A549 (cell line): Measurements from ENCODE around the gene ANXA2. TPM values are rescaled to one million over a fixed set of nuclear protein-coding genes. Genes with fewer than 3 reads are reported as not detected.
A peak's percentile ranks its signal among the peaks of the same experiment; 100 is the strongest.
"Not testable (repeated sequence)": the region's sequence is repeated elsewhere in the genome, so short reads cannot be mapped to it uniquely, and the experiment has no call there.

ENCODE experiments used
- ATAC-seq, 2 experiments: fragments of 200-7000 bp in 1 of 2; fragments of >200 bp in 1 of 2; cut with Nextera tagmentation in 1 of 2; cut with Tn5 transposase in 1 of 2; 3 replicates each; pipeline versions ENCODE4 v1.8.0 to v1.9.1; 2018 to 2020; ENCODE audit warnings: mild to moderate bottlenecking in 1 of 2, moderate library complexity in 1 of 2
- CTCF ChIA-PET: fragments of 300-600 bp; sonication (Branson Sonifier 250); formaldehyde crosslinking; extraction: SDS; loops from one replicate; lab custom pipeline; 2021; ENCODE audit warnings: antibody characterized with exemption, inconsistent platforms; lab: Yijun Ruan, JAX
- POLR2A ChIA-PET: fragments of 350-600 bp; formaldehyde crosslinking; extraction: SDS; loops from one replicate; lab custom pipeline; 2021; ENCODE audit warnings: antibody characterized with exemption, inconsistent platforms; lab: Yijun Ruan, JAX
- DNase-seq, 2 experiments: peaks; one replicate each; pipeline versions ENCODE4 v3.0.0 to v3.0.0-alpha.2; 2011 to 2016; ENCODE audit warnings: low read depth in 1 of 2, low spot score in 1 of 2
- FAIRE-seq: peaks from 2 replicates; lab custom pipeline; 2011; peaks lifted over from hg19 to GRCh38; lab: Jason Lieb, UNC
- H3K27ac ChIP-seq, 2 experiments: fragments of >200 bp; sonication (Bioruptor Twin); formaldehyde crosslinking; 3 replicates each; pipeline ENCODE4 v1.5.1; 2016 to 2017
- H3K4me1 ChIP-seq: fragments of >200 bp; sonication (Bioruptor Twin); formaldehyde crosslinking; 3 replicates; pipeline ENCODE4 v1.6.1; 2016
- H3K4me2 ChIP-seq: fragments of >200 bp; sonication (Bioruptor Twin); formaldehyde crosslinking; 3 replicates; pipeline ENCODE4 v1.6.1; 2016
- H3K4me3 ChIP-seq: fragments of >200 bp; sonication (Bioruptor Twin); formaldehyde crosslinking; 3 replicates; pipeline ENCODE4 v1.5.1; 2016
- H3K9me3 ChIP-seq: fragments of >200 bp; sonication (Bioruptor Twin); formaldehyde crosslinking; 3 replicates; pipeline ENCODE4 v1.6.1; 2016
- CBX2 ChIP-seq: fragments of 200-600 bp; sonication (generic); IDR thresholded peaks from 2 replicates; pipeline ENCODE4 v1.6.1; 2016; ENCODE audit warnings: low read depth, mild to moderate bottlenecking, borderline replicate concordance
- EHF ChIP-seq: fragments of 250-450 bp; sonication (Bioruptor Pico); IDR thresholded peaks from 2 replicates; pipeline ENCODE4 v1.5.0; 2020; ENCODE audit warnings: mild to moderate bottlenecking
- ESRRA ChIP-seq: fragments of 150-350 bp; IDR thresholded peaks from 2 replicates; pipeline ENCODE4 v1.6.1; 2014; ENCODE audit warnings: mild to moderate bottlenecking, low read length, borderline replicate concordance
- FOSL2 ChIP-seq, 2 experiments: fragments of 450-650 bp in 1 of 2; fragments of >200 bp in 1 of 2; sonication (Bioruptor Twin) in 1 of 2; formaldehyde crosslinking; IDR thresholded peaks; 2 replicates each; pipeline versions ENCODE4 v1.5.0 to v1.6.1; 2016 to 2020; ENCODE audit warnings: mild to moderate bottlenecking in 1 of 2, moderate library complexity in 1 of 2
- HDAC2 ChIP-seq: fragments of 200-600 bp; sonication (generic); IDR thresholded peaks from 2 replicates; pipeline ENCODE4 v1.6.1; 2016
- JUN ChIP-seq, 2 experiments: fragments of >200 bp; sonication (Bioruptor Twin); formaldehyde crosslinking; IDR thresholded peaks; 2 replicates in 1 of 2; 3 replicates in 1 of 2; pipeline ENCODE4 v1.6.1; 2016 to 2017
- JUNB ChIP-seq: fragments of >200 bp; sonication (Bioruptor Twin); formaldehyde crosslinking; IDR thresholded peaks from 2 replicates; pipeline ENCODE4 v1.6.1; 2016
- KDM5A ChIP-seq: fragments of 200-600 bp; sonication (generic); IDR thresholded peaks from 2 replicates; pipeline ENCODE4 v1.6.1; 2016; ENCODE audit warnings: antibody characterized with exemption, mild to moderate bottlenecking
- MAFK ChIP-seq: fragments of 450-650 bp; IDR thresholded peaks from 2 replicates; pipeline ENCODE4 v1.6.1; 2014; ENCODE audit not compliant: partially characterized antibody
- MAZ ChIP-seq: fragments of 150-350 bp; IDR thresholded peaks from 2 replicates; pipeline ENCODE4 v1.6.1; 2014; ENCODE audit warnings: antibody characterized with exemption, low read depth, low read length, borderline replicate concordance
- NPAS2 ChIP-seq: fragments of 250-450 bp; sonication (Bioruptor Pico); IDR thresholded peaks from 2 replicates; pipeline ENCODE4 v1.8.0; 2022; ENCODE audit warnings: mild to moderate bottlenecking, moderate library complexity, borderline replicate concordance
- NR3C1 ChIP-seq: fragments of >200 bp; sonication (Bioruptor Twin); formaldehyde crosslinking; IDR thresholded peaks from 3 replicates; pipeline ENCODE4 v1.6.1; 2017
- PHF8 ChIP-seq: fragments of 200-600 bp; sonication (generic); IDR thresholded peaks from 2 replicates; pipeline ENCODE4 v1.6.1; 2016; ENCODE audit warnings: low read depth, mild to moderate bottlenecking, antibody characterized with exemption, moderate library complexity, borderline replicate concordance
- POLR2AphosphoS2 ChIP-seq: conservative IDR thresholded peaks from 2 replicates; pipeline ENCODE4 v1.6.1; 2012; ENCODE audit warnings: low read length, improper control_type of control experiment, inconsistent platforms
- RAD21 ChIP-seq, 2 experiments: fragments of >200 bp in 1 of 2; sonication (Bioruptor Twin) in 1 of 2; formaldehyde crosslinking in 1 of 2; IDR thresholded peaks in 1 of 2; conservative IDR thresholded peaks in 1 of 2; 2 replicates in 1 of 2; 3 replicates in 1 of 2; pipeline ENCODE4 v1.6.1; 2012 to 2018; ENCODE audit warnings: inconsistent platforms in 1 of 2
- RFX5 ChIP-seq: fragments of 450-650 bp; IDR thresholded peaks from 2 replicates; pipeline ENCODE4 v1.7.1; 2014; ENCODE audit warnings: antibody characterized with exemption, mild to moderate bottlenecking, moderate library complexity
- SMC3 ChIP-seq: fragments of >200 bp; sonication (Bioruptor Twin); formaldehyde crosslinking; IDR thresholded peaks from 3 replicates; pipeline ENCODE4 v1.6.1; 2018; ENCODE audit warnings: inconsistent platforms
- ZSCAN20 ChIP-seq: fragments of 250-450 bp; sonication (Bioruptor Pico); IDR thresholded peaks from 2 replicates; pipeline ENCODE4 v1.8.0; 2022; ENCODE audit warnings: mild to moderate bottlenecking, moderate library complexity
- WGBS: methylation state at CpG from one replicate; pipeline ENCODE4 v1.1.6; 2017; ENCODE audit errors: missing lambda C conversion rate; 5-methylcytosine and 5-hydroxymethylcytosine counted together
- polyA plus RNA-seq, 4 experiments: library from polyadenylated mRNA; depleted of rRNA in 3 of 4; stranded (reverse); fragments of >200 nt; fragmentation: RNase III in 1 of 4; extraction: RNeasy Plus Mini Kit Qiagen cat#74134 plus additional on column Dnase treatment in 1 of 4; gene quantifications; 2 replicates in 3 of 4; 3 replicates in 1 of 4; pipeline ENCODE4 v1.2.3, GENCODE V29; 2011 to 2017
- TF ChIP-seq, protein P1 (sequence below): fragments of 250-450 bp; sonication (Bioruptor Pico); IDR thresholded peaks from 2 replicates; pipeline ENCODE4 v1.5.0; 2021; ENCODE audit warnings: mild to moderate bottlenecking, moderate library complexity, borderline replicate concordance

Gene ANXA2
- polyA plus RNA-seq, 2 of the 4 experiments (the other 2 are of a cell fraction), result 4,707 to 5,746 TPM

DNA sequence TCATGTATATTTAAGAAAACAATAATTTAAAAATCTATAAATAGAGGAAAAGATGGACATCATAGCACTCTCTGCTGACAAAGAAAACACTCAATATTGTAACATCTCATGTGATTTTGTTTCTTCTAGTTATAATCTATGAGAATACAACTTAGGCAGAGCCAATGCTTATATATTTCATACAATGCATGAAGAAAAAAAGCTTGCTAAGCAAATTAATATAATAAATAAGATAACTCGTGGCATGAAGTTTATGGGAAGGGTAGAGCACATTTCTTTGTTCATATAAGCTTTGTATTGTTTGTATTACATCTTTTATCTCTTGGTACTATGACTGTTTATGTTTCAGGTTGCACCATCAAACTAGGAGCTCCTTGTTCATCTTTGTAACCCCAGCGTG lies 7.6 kb upstream of the ANXA2 start:
- WGBS, result 53% methylated on average over 2 of the region's 2 CpGs
- ChIA-PET POLR2A (interaction anchor here (4.7 kb wide), 1 partner anchor 10 kb away, joined by 152 read pairs; the partner anchor contains the start of gene ANXA2), CTCF (interaction anchor here (1.0 to 2.5 kb wide), 4 partner anchors 10 to 46 kb away, joined by 3 to 13 read pairs (median 6); no protein-coding TSS in a partner anchor)
- Histone ChIP-seq H3K27ac (peak overlapping the region; percentile 90; a peak in 4 of 6 replicates), H3K4me3 (no peak overlapping the region), H3K9me3 (no peaks in the 10 kb centered on the region), H3K4me2 (peak overlapping the region; percentile 81; the same call in 2 of the 3 replicates)
- DNase-seq, result no peak
- no peak for FAIRE-seq
- no peak for ATAC-seq
- peak; percentile 87 for TF ChIP-seq MAFK
- no peak for TF ChIP-seq ESRRA
- no peak for TF ChIP-seq CBX2
- no peak for TF ChIP-seq POLR2AphosphoS2
- TF ChIP-seq, all 56 proteins: peak for 1
- peaks cover 81% of the 10 kb centered on the region for H3K4me1 ChIP-seq

DNA sequence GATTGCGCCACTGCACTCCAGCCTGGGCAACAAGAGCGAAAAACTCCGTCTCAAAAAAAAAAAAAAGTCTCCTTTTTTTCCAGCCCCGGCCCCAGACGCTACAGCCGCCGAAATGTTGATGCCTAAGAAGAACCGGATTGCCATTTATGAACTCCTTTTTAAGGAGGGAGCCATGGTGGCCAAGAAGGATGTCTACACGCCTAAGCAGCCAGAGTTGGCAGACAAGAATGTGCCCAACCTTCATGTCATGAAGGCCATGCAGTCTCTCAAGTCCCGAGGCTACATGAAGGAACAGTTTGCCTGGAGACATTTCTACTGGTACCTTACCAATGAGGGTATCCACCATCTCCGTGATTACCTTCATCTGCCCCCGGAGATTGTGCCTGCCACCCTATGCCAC lies 6.6 kb upstream of the ANXA2 start:
- WGBS, result 95% methylated on average over 12 of the region's 12 CpGs
- peak overlapping the region in 1 of 2 experiments; percentile 63; a peak in 4 of 6 replicates for H3K27ac ChIP-seq

DNA sequence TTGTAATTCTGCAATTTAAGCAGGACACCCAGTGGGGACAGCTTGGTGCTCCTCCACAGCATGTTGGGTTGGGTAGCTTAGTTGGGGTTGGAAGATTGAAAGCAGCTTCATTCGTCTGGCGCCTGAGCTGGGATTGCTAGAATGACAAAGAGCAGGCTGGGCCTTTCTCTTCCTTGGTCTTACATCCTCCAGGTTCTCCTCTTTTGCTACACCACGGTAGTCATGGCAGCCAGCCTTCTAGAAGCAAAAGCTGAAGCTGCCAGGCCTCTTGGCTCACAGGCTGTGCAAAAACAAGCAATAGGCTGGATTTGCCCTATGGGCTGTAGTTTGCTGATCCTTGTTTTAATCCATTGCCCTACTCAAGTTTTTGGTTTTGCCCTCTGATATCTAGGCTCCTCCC lies 3.2 kb upstream of the ANXA2 start:
- FAIRE-seq (no peak), DNase-seq (no peak), ATAC-seq (no peak)
- H3K4me3 ChIP-seq, result no peak overlapping the region
- peak overlapping the region; percentile 97 to 99 for H3K27ac ChIP-seq
- H3K4me1 ChIP-seq, result peaks cover 57% of the 10 kb centered on the region
- ChIA-PET CTCF (interaction anchor here (1.7 to 4.6 kb wide), 5 partner anchors 14 to 43 kb away, joined by 7 to 35 read pairs (median 12); no protein-coding TSS in a partner anchor), POLR2A (interaction anchor here (0.7 kb wide), 1 partner anchor 59 kb away, joined by 6 read pairs; no protein-coding TSS in a partner anchor)
- 40% methylated on average over 3 of the region's 3 CpGs for WGBS
- no peaks in the 10 kb centered on the region for H3K9me3 ChIP-seq
- TF ChIP-seq PHF8 (no peak), SMC3 (no peak), HDAC2 (no peak), RFX5 (no peak), MAZ (no peak), JUNB (no peak), EHF (CRISPR knock-in tag) (no peak), NPAS2 (CRISPR knock-in tag) (no peak), RAD21 (conservative IDR thresholded peaks at IDR 0.05 in 1 of 2, IDR thresholded peaks at IDR 0.05 in 1 of 2) (no peak), MAFK (no peak), JUN (IDR thresholded peaks at IDR 0.05) (no peak), ZSCAN20 (CRISPR knock-in tag) (no peak), KDM5A (no peak), NR3C1 (no peak), FOSL2 (IDR thresholded peaks at IDR 0.05) (no peak), FOSL2 (CRISPR knock-in tag; IDR thresholded peaks at IDR 0.05) (no peak)
- TF ChIP-seq, protein P1, sequence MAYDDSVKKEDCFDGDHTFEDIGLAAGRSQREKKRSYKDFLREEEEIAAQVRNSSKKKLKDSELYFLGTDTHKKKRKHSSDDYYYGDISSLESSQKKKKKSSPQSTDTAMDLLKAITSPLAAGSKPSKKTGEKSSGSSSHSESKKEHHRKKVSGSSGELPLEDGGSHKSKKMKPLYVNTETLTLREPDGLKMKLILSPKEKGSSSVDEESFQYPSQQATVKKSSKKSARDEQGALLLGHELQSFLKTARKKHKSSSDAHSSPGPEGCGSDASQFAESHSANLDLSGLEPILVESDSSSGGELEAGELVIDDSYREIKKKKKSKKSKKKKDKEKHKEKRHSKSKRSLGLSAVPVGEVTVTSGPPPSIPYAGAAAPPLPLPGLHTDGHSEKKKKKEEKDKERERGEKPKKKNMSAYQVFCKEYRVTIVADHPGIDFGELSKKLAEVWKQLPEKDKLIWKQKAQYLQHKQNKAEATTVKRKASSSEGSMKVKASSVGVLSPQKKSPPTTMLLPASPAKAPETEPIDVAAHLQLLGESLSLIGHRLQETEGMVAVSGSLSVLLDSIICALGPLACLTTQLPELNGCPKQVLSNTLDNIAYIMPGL (CRISPR knock-in tag), result no peak
- peak overlapping the region; percentile 84; the same call in 2 of the 3 replicates for H3K4me2 ChIP-seq

More for the DNA sequence above, 6.6 kb upstream of the ANXA2 start:
- H3K4me2 ChIP-seq, POLR2A ChIA-PET, H3K9me3 ChIP-seq, H3K4me3 ChIP-seq, DNase-seq, ATAC-seq, FAIRE-seq: not testable (repeated sequence)
- CTCF ChIA-PET, result interaction anchor here (3.1 kb wide), 1 partner anchor 44 kb away, joined by 12 read pairs; no protein-coding TSS in a partner anchor
- peaks cover 87% of the 10 kb centered on the region for H3K4me1 ChIP-seq
